Measurements from ENCODE around the gene MBD4.

The MBD4 gene

DNA sequence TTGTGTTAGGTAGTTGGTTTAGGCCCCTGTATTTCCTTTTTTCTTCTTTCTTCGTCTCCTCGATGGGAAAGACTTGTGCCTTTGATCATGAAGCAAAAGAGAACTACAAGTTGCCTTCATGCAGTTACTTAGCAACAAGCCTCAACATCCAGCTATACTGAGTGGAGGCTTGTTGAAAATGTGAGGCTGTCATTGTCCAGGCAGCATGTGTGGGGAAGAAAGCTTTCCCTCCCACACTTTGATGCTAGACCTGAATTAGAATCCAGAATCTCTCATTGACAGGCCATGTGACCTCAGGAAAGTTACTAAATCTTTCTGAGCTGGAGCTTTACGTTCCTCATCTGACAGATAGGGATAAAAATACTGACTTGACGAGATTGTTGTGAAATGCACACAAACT is 24.0 kb upstream of the MBD4 start:
- H3K9ac ChIP-seq = no peak overlapping the region
- H2AFZ ChIP-seq (ENCODE audit: low read depth) = no peak overlapping the region
- no peaks in the 10 kb centered on the region for H3K27me3 ChIP-seq (ENCODE audit: insufficient read depth, low read depth)
- no peaks in the 10 kb centered on the region for H3K79me2 ChIP-seq (ENCODE audit: insufficient read depth, low read depth)
- no peak overlapping the region for H3K4me3 ChIP-seq (IDR thresholded peaks at IDR 0.05; ENCODE audit: insufficient read depth, low read depth, low read length)
- peaks cover 29% of the 10 kb centered on the region for H3K4me1 ChIP-seq (ENCODE audit: low read depth, poor library complexity, severe bottlenecking)
- TF ChIP-seq, protein P1, sequence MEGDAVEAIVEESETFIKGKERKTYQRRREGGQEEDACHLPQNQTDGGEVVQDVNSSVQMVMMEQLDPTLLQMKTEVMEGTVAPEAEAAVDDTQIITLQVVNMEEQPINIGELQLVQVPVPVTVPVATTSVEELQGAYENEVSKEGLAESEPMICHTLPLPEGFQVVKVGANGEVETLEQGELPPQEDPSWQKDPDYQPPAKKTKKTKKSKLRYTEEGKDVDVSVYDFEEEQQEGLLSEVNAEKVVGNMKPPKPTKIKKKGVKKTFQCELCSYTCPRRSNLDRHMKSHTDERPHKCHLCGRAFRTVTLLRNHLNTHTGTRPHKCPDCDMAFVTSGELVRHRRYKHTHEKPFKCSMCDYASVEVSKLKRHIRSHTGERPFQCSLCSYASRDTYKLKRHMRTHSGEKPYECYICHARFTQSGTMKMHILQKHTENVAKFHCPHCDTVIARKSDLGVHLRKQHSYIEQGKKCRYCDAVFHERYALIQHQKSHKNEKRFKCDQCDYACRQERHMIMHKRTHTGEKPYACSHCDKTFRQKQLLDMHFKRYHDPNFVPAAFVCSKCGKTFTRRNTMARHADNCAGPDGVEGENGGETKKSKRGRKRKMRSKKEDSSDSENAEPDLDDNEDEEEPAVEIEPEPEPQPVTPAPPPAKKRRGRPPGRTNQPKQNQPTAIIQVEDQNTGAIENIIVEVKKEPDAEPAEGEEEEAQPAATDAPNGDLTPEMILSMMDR (conservative IDR thresholded peaks at IDR 0.05; ENCODE audit: low read depth, low read length) = no peak
- H3K4me2 ChIP-seq = no peak overlapping the region
- H4K20me1 ChIP-seq (ENCODE audit: insufficient read depth) = no peaks in the 10 kb centered on the region
- no peak overlapping the region for H3K27ac ChIP-seq
- no peaks in the 10 kb centered on the region for H3K36me3 ChIP-seq (ENCODE audit: insufficient read depth)

DNA sequence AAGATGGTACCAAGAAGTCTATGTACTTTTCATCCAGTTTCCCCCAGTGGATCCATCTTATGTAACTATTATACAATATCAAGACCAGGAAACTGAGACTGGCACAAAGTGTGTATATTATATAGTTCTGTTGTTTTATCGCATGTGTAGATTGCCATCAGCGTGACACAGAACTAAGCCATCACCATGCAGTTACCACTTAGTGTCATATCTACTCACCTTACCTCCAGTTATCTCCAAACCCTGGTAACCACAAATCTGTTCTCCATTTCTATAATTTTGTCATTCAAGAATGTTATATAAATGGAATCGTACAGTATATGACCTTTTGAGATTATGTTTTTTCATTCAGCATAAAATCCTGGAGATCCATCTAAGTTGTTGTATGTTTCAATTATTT is 23.3 kb upstream of the MBD4 start:
- no peak overlapping the region for H3K27ac ChIP-seq
- no peak overlapping the region for H3K4me3 ChIP-seq (IDR thresholded peaks at IDR 0.05; ENCODE audit: insufficient read depth, low read depth, low read length)
- H2AFZ ChIP-seq (ENCODE audit: low read depth) = no peak overlapping the region
- H3K27me3 ChIP-seq (ENCODE audit: insufficient read depth, low read depth) = no peaks in the 10 kb centered on the region
- H3K4me1 ChIP-seq (ENCODE audit: low read depth, poor library complexity, severe bottlenecking) = peaks cover 29% of the 10 kb centered on the region
- H3K9ac ChIP-seq = no peak overlapping the region
- no peak overlapping the region for H3K4me2 ChIP-seq
- no peaks in the 10 kb centered on the region for H4K20me1 ChIP-seq (ENCODE audit: insufficient read depth)
- no peaks in the 10 kb centered on the region for H3K36me3 ChIP-seq (ENCODE audit: insufficient read depth)
- H3K79me2 ChIP-seq (ENCODE audit: insufficient read depth, low read depth) = no peaks in the 10 kb centered on the region
- TF ChIP-seq, protein P1 (conservative IDR thresholded peaks at IDR 0.05; ENCODE audit: low read depth, low read length) = no peak

DNA sequence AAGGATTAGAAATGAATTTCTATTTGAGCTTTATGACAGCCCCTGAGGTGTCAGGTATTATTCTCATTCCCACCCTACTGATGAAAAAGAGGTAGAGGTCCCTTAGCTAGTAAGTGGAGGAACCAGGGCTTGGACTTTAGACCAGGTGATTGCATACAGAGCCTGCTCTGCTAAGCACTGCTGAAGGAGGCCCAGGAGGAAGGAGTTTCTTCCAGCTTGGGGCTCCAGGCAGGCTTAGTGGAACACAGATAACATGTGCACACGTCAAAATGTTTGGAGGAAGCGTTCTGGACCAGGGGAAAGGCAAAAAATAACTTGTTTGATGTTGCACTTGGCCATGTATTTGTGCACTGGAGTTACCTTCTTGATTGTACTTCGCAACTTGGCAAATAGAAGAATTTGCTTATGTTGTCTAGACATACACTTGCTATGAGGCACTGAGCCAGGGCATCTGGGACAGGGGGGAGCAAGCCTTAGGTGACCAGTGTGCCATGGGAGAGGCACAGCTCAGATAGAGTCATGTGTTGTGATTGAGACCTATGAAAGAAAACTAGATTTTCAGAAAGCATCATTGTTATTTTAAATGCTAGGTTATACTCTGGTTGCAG is 22.7 kb upstream of the MBD4 start:
- Histone ChIP-seq H2AFZ (ENCODE audit: low read depth) (no peak overlapping the region), H3K4me2 (no peak overlapping the region), H4K20me1 (ENCODE audit: insufficient read depth) (no peaks in the 10 kb centered on the region), H3K27ac (no peak overlapping the region), H3K27me3 (ENCODE audit: insufficient read depth, low read depth) (no peaks in the 10 kb centered on the region), H3K4me1 (ENCODE audit: low read depth, poor library complexity, severe bottlenecking) (peaks cover 29% of the 10 kb centered on the region), H3K9ac (no peak overlapping the region), H3K4me3 (IDR thresholded peaks at IDR 0.05; ENCODE audit: insufficient read depth, low read depth, low read length) (no peak overlapping the region), H3K79me2 (ENCODE audit: insufficient read depth, low read depth) (no peaks in the 10 kb centered on the region), H3K36me3 (ENCODE audit: insufficient read depth) (no peaks in the 10 kb centered on the region)
- TF ChIP-seq, protein P1 (conservative IDR thresholded peaks at IDR 0.05; ENCODE audit: low read depth, low read length) = no peak

DNA sequence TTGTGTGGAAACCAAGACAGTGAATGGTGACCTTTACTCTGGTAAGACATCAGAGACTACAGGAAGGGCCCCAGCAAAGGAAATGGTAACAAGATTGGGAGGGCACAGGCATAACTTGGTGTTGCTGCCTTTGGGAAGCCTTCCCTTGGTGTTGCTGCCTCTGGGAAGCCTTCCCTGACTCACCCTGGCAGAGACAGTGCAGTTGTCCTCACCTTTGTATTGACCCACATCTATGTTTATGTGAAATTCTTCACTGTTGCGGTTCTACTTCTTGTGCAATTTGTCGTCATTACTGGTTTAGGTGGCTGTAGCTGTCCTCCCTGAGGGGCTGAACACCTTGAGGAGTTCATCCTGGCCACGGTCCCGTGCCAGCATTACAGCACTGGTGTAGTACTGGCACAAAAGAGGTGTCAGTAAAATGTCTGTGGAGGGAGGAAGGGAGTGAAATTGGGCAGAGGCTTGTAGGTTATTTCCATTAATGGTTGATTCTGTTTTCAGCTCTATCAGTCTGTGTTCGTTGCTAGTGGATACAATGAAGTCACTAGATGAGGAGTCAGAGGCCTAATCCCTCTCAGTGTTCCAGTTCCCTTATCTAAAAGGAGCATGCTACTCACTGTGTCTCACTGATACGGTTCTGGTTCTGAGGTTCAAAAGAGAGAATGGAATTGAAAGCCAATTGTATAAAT is 21.9 kb upstream of the MBD4 start:
- Histone ChIP-seq H3K9ac (no peak overlapping the region; the same call in 1 of the 2 replicates), H3K27me3 (ENCODE audit: insufficient read depth, low read depth) (no peaks in the 10 kb centered on the region), H3K4me1 (ENCODE audit: low read depth, poor library complexity, severe bottlenecking) (peaks cover 29% of the 10 kb centered on the region), H3K79me2 (ENCODE audit: insufficient read depth, low read depth) (no peaks in the 10 kb centered on the region), H4K20me1 (ENCODE audit: insufficient read depth) (no peaks in the 10 kb centered on the region), H3K27ac (peak overlapping the region; percentile 42; the same call in 1 of the 2 replicates), H3K4me2 (peak overlapping the region; percentile 48), H2AFZ (ENCODE audit: low read depth) (no peak overlapping the region), H3K36me3 (ENCODE audit: insufficient read depth) (no peaks in the 10 kb centered on the region), H3K4me3 (IDR thresholded peaks at IDR 0.05; ENCODE audit: insufficient read depth, low read depth, low read length) (no peak overlapping the region)
- TF ChIP-seq, protein P1 (conservative IDR thresholded peaks at IDR 0.05; ENCODE audit: low read depth, low read length) = no peak

Data from KMS-11 (cell line).